Activated CD8-positive, alpha-beta T cell treated with anti-CD3 and anti-CD28 coated beads, Interleukin-2, amount 10 ng/mL, durations not matched to agents 7 days and 5 days (primary cell): ENCODE data around the gene GYPA. TPM values are rescaled to one million over a fixed set of nuclear protein-coding genes. Genes with fewer than 3 reads are reported as not detected.
"Not testable (repeated sequence)": the region's sequence is repeated elsewhere in the genome, so short reads cannot be mapped to it uniquely, and the experiment has no call there.

ENCODE experiments used
- ATAC-seq: fragments of 150-1000 bp; cut with Tn5 transposase; one replicate; pipeline ENCODE4 v1.10.0; 2021; ENCODE audit warnings: moderate library complexity
- CTCF ChIA-PET: fragments of 350-600 bp; sonication (Branson Sonifier 250); formaldehyde crosslinking; loops from one replicate; lab custom pipeline; 2021; ENCODE audit warnings: antibody characterized with exemption; lab: Charles Lee
- POLR2A ChIA-PET: fragments of 350-600 bp; sonication (Branson Sonifier 250); formaldehyde crosslinking; loops from one replicate; lab custom pipeline; 2021; ENCODE audit warnings: antibody characterized with exemption; lab: Charles Lee
- DNase-seq: peaks from one replicate; pipeline ENCODE4 v3.0.0-alpha.2; 2020
- H3K27ac Mint-ChIP-seq: one replicate; pipeline ENCODE4 v1.8.0; 2021; ENCODE audit warnings: mild to moderate bottlenecking, mixed read lengths
- H3K27me3 Mint-ChIP-seq: one replicate; pipeline ENCODE4 v1.8.0; 2021; ENCODE audit warnings: low read depth, mixed read lengths
- H3K36me3 Mint-ChIP-seq: one replicate; pipeline ENCODE4 v1.8.0; 2021; ENCODE audit warnings: low read depth, mixed read lengths
- H3K4me1 Mint-ChIP-seq: one replicate; pipeline ENCODE4 v1.8.0; 2021; ENCODE audit warnings: low read depth, mixed read lengths
- H3K4me3 Mint-ChIP-seq: one replicate; pipeline ENCODE4 v1.8.0; 2021; ENCODE audit warnings: mild to moderate bottlenecking, mixed read lengths
- H3K9me3 Mint-ChIP-seq: one replicate; pipeline ENCODE4 v1.8.0; 2022; ENCODE audit warnings: mixed read lengths; ENCODE audit not compliant: insufficient read depth
- total RNA-seq, 2 experiments: library from RNA; stranded (reverse); gene quantifications; one replicate each; pipeline ENCODE4 v1.2.3, GENCODE V29; 2021

GYPA gene
- total RNA-seq, 2 experiments from 2014 or later, result not detected

- Mint-ChIP-seq H3K4me3 (no peak overlapping the region), H3K27ac (no peak overlapping the region), H3K9me3 (no peaks in the 10 kb centered on the region), H3K36me3 (no peaks in the 10 kb centered on the region), H3K27me3 (no peaks in the 10 kb centered on the region), H3K4me1 (no peaks in the 10 kb centered on the region)
- ATAC-seq, result no peak
- DNase-seq, result no peak
- ChIA-PET CTCF (no interaction called here), POLR2A (no interaction called here)
Observed at GRCh38 chr4:144154044-144154443, 13.5 kb upstream of the GYPA start.

GRCh38 chr4:144142690-144143326, 2.3 kb upstream of the GYPA start:
- H3K4me1 Mint-ChIP-seq, H3K27ac Mint-ChIP-seq, H3K36me3 Mint-ChIP-seq, CTCF ChIA-PET, H3K4me3 Mint-ChIP-seq, POLR2A ChIA-PET, H3K27me3 Mint-ChIP-seq, H3K9me3 Mint-ChIP-seq: not testable (repeated sequence)
- DNase-seq, result peak; percentile 44
- peak; percentile 44 for ATAC-seq

GRCh38 chr4:144141493-144141892, 975 bp upstream of the GYPA start:
- H3K36me3 Mint-ChIP-seq, result no peaks in the 10 kb centered on the region
- peaks cover 3% of the 10 kb centered on the region for H3K4me1 Mint-ChIP-seq
- H3K9me3 Mint-ChIP-seq, result no peaks in the 10 kb centered on the region
- H3K4me3 Mint-ChIP-seq, result no peak overlapping the region
- ChIA-PET POLR2A (no interaction called here), CTCF (no interaction called here)
- no peak overlapping the region for H3K27ac Mint-ChIP-seq
- DNase-seq (no peak), ATAC-seq (no peak)
- H3K27me3 Mint-ChIP-seq, result peaks cover 2% of the 10 kb centered on the region

GRCh38 chr4:144139991-144140390, 527 bp downstream of the GYPA start:
- ATAC-seq, CTCF ChIA-PET, H3K36me3 Mint-ChIP-seq, H3K9me3 Mint-ChIP-seq, H3K4me3 Mint-ChIP-seq, H3K4me1 Mint-ChIP-seq, DNase-seq, H3K27me3 Mint-ChIP-seq, H3K27ac Mint-ChIP-seq, POLR2A ChIA-PET: not testable (repeated sequence)

GRCh38 chr4:144139547-144139946, 971 bp downstream of the GYPA start:
- H3K27me3 Mint-ChIP-seq, H3K9me3 Mint-ChIP-seq, ATAC-seq, H3K27ac Mint-ChIP-seq, H3K4me1 Mint-ChIP-seq, DNase-seq, POLR2A ChIA-PET, H3K4me3 Mint-ChIP-seq, H3K36me3 Mint-ChIP-seq, CTCF ChIA-PET: not testable (repeated sequence)

GRCh38 chr4:144138239-144138638, 2.3 kb downstream of the GYPA start:
- DNase-seq, H3K4me3 Mint-ChIP-seq, ATAC-seq, H3K9me3 Mint-ChIP-seq, POLR2A ChIA-PET, H3K36me3 Mint-ChIP-seq, H3K27me3 Mint-ChIP-seq, H3K27ac Mint-ChIP-seq, H3K4me1 Mint-ChIP-seq, CTCF ChIA-PET: not testable (repeated sequence)

GRCh38 chr4:144137137-144137931, 3.2 kb downstream of the GYPA start:
- ATAC-seq, POLR2A ChIA-PET, H3K27ac Mint-ChIP-seq, DNase-seq, H3K9me3 Mint-ChIP-seq, CTCF ChIA-PET, H3K4me1 Mint-ChIP-seq, H3K36me3 Mint-ChIP-seq, H3K27me3 Mint-ChIP-seq, H3K4me3 Mint-ChIP-seq: not testable (repeated sequence)

GRCh38 chr4:144136189-144136588, 4.3 kb downstream of the GYPA start:
- H3K4me1 Mint-ChIP-seq, H3K36me3 Mint-ChIP-seq, H3K9me3 Mint-ChIP-seq, H3K27me3 Mint-ChIP-seq, ATAC-seq, POLR2A ChIA-PET, DNase-seq, CTCF ChIA-PET, H3K27ac Mint-ChIP-seq, H3K4me3 Mint-ChIP-seq: not testable (repeated sequence)

GRCh38 chr4:144130167-144130566, 10.4 kb downstream of the GYPA start:
- H3K27ac Mint-ChIP-seq, H3K36me3 Mint-ChIP-seq, H3K9me3 Mint-ChIP-seq, H3K4me1 Mint-ChIP-seq, H3K27me3 Mint-ChIP-seq, POLR2A ChIA-PET, DNase-seq, H3K4me3 Mint-ChIP-seq, ATAC-seq, CTCF ChIA-PET: not testable (repeated sequence)

GRCh38 chr4:144129336-144129875, 11.1 kb downstream of the GYPA start:
- H3K9me3 Mint-ChIP-seq, H3K36me3 Mint-ChIP-seq, ATAC-seq, H3K27ac Mint-ChIP-seq, CTCF ChIA-PET, POLR2A ChIA-PET, H3K4me1 Mint-ChIP-seq, H3K4me3 Mint-ChIP-seq, H3K27me3 Mint-ChIP-seq, DNase-seq: not testable (repeated sequence)

- POLR2A ChIA-PET, DNase-seq, H3K9me3 Mint-ChIP-seq: not testable (repeated sequence)
Observed at GRCh38 chr4:144128709-144129320, 11.7 kb downstream of the GYPA start.

GRCh38 chr4:144125109-144125508, 15.4 kb downstream of the GYPA start:
- H3K4me1 Mint-ChIP-seq, H3K4me3 Mint-ChIP-seq, H3K27ac Mint-ChIP-seq, H3K27me3 Mint-ChIP-seq, DNase-seq, CTCF ChIA-PET, H3K36me3 Mint-ChIP-seq, ATAC-seq, H3K9me3 Mint-ChIP-seq, POLR2A ChIA-PET: not testable (repeated sequence)

More at GRCh38 chr4:144128709-144129320, 11.7 kb downstream of the GYPA start:
- H3K4me3 Mint-ChIP-seq, H3K36me3 Mint-ChIP-seq, H3K4me1 Mint-ChIP-seq, CTCF ChIA-PET, H3K27me3 Mint-ChIP-seq, ATAC-seq, H3K27ac Mint-ChIP-seq: not testable (repeated sequence)
